NCI-H1092 treated with DMSO at 0.1 percent for 48 hours (cell line): Measurements from ENCODE around the gene OTOP2.
A peak's percentile ranks its signal among the peaks of the same experiment; 100 is the strongest.
"Not testable (repeated sequence)": the region's sequence is repeated elsewhere in the genome, so short reads cannot be mapped to it uniquely, and the experiment has no call there.

ENCODE experiments used
- DNase-seq: peaks from one replicate; lab custom pipeline; 2025; lab: John Stamatoyannopoulos, UW

Gene OTOP2

DNA sequence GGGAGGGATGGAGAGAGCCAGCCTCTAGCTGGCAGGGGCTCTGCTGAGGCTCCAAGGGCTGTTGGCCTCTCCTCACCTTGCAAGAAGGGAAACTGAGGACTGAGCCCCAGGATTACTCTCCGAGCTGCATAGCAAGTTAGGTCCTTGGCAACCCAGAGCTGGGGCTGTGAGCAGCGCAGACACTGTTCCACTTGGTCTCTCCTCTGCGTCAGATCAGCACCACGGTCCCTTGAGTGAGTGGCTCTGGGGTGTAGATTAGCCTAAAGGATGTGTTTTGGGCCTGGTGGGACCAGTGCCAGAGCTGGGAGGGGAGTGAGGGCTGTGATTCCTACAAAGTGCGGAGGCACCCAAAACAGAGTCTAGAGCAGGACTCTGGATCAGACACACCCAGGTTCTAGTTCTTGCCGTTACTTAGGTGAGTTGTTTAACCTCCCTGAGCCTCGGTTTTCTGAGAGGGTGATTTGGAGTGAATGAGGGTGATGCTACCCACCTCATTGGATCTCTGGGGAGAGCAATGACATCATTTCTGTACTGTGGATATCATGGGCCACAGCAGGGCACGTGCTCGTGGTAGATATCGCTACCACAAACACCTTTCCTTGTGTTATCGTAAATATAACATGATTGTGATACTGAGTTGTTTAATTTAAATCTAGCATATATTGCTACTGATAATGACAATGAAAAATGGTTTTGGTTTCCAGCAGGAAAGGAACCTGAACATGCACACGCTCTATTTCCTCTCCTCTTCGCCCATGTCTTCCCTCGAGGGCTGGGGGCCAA is 22.5 kb upstream of the OTOP2 start:
- DNase-seq: no peak

- DNase-seq: no peak
Measured at GRCh38 chr17:74903034-74903433, 21.0 kb upstream of the OTOP2 start.

DNA sequence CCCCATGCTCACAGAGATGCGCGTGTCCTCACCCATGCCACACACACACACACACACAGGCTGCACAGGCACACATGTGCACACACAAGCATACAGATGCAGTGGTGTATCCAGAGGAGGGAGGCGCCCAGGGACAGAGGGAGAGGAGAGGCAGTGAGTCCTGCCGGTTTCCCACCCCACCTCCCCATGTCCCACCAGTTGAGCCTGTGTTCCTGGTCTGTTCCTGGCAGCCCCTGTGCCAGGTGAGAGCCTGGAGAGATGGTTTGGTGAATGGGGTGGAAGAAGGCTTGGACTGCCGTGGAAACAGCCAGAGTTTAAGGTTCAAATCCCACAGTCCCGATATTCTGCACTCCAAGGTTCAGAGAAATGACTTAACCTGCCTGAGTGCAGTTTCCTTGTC is 20.4 kb upstream of the OTOP2 start:
- no peak for DNase-seq

- no peak for DNase-seq
Measured at GRCh38 chr17:74904687-74905409, 19.2 kb upstream of the OTOP2 start.

GRCh38 chr17:74906214-74906793 is 17.8 kb upstream of the OTOP2 start:
- not testable (repeated sequence) for DNase-seq

- DNase-seq: no peak
Measured at GRCh38 chr17:74907012-74907411, 17.1 kb upstream of the OTOP2 start.

DNA sequence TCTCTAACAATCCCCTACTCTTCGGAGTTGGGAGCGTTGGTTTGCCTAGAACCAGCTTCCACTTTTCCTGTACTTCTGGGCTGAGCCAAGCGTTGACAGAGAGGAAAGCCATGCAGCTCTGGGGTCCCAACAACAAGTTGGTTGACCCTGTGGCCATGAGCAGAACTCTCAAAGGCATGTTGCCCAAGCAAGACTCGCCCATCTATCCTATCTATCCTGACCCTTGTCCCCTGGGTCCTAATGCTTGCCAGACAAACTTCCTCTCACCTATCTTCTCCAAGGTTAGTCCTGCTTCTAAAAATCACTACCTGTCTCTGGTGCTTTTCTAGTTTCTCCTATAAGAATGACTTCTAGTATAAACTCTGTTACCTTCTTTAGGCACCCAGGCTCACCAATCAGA is 15.0 kb upstream of the OTOP2 start:
- DNase-seq: not testable (repeated sequence)

DNA sequence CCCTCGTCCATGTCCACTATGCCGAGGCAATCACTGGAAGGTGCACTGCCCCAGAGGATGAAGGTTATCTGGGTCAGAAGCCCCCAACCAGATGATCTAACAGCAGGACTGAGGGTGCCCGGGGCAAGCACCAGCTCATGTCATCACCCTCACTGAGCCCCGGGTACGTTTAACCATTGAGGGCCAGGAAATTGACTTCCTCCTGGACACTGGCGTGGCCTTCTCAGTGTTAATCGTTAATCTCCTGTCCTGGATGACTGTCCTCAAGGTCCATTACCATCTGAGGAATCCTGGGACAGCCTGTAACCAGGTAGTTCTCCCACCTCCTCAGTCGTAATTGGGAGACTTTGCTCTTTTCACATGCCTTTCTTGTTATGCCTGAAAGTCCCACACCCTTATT is 12.7 kb upstream of the OTOP2 start:
- not testable (repeated sequence) for DNase-seq

DNA sequence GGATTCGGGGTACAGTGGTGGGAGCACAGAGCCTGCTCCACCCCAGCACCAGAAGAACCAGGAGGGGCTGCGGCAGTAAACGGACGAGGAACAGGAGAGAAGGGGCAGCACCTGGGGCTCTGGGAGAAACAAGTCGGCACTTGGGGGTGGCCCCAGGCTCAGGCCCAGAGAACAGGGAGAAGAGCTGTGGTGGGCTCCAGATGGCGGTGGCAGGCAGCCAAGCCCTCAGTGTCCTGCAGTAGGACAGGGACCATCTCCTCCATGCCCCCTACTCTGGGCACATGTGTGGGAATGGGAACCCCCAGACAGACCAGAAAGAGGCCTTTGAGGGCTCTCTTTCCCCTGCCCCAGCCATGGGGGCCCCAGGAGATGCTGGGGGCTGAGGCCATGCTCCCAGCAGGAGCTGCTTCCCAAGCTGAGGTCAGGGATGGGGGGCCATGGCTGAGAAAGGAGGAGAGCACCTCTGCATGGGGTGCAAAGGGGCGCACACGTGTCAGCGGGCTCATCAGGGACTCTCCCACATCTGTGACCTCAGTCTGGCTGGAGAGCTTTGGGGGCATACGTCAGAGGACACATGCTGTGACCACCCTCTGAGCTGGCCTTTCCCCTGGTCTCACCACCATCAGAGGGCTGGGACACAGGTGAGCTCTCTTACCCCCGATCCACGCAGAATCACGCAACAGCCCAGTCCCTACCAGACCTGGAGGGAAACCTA is 7.8 kb upstream of the OTOP2 start:
- DNase-seq: no peak

DNA sequence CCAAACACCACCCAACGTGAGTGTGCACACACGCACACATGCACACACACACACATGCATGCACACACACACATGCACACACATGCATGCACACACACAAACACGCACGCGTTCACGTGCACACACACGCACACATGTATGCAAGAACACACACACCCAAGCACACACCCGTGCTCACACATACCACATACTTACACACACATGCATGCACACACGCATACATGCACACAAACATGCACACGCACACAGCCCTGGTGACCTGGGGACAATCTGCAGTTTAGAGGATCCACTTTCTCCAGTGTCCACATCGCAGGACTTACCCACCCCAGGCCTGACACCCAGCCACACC is 7.2 kb upstream of the OTOP2 start:
- no peak for DNase-seq

GRCh38 chr17:74917430-74917829 is 6.6 kb upstream of the OTOP2 start:
- no peak for DNase-seq

GRCh38 chr17:74918906-74919305 is 5.2 kb upstream of the OTOP2 start:
- DNase-seq: no peak

DNA sequence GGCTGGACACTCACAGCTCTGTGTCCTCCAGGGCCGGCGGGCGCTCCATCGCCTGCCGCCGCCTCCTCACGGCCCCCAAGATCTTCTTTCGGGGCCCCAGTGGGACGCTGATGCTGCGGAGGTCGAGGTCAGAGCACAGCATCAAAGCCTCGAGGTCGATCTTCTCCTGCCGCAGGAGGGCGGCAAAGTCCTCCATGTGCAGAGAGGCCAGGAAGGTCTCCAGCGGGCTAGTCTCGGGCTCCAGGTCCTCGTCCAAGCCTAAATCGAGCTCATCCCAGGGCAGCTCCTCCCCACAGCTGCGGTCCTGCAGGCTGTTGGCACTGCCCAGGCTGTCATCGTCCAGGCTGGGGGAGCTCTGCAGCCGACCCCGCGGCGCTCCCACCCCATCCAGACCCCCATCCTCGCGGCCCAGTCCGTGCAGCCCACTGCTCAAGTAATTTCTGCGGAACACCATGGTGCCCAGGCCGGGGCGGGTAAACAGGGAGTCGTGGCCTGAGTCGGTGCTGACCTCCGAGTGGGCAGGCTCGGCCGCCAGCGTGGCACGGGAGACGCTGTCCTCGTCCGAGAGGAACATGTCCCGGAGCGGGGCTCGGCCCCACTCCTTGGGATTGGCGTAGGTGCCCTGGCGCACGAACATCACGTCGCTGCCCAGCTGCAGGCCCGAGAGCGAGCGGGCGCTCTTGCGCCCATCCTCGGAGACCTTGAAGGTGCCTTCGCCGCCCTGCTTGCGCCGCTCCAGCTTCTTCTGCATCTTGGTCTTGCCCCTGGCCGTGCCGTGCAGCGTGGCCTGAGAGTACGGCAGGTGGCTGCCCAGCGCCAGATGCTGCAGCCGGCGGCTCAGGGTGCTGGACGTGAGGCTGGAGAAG is 4.4 kb upstream of the OTOP2 start:
- DNase-seq: no peak

DNA sequence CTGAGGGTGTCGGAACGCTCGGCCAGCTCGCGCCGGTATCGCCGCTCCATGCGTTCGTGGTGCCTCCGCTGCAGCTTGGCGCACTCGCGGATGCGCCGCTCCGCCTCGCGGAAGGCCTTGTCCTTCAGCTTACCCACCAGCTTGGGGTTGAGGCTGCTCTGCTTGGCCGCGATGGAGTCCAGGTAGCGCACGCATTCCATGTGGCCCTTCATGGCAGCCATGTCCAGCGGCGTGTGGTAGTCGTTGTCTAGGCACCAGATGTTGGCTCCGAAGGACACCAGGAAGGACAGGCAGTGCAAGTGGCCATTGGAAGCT is 3.8 kb upstream of the OTOP2 start:
- DNase-seq: no peak

DNA sequence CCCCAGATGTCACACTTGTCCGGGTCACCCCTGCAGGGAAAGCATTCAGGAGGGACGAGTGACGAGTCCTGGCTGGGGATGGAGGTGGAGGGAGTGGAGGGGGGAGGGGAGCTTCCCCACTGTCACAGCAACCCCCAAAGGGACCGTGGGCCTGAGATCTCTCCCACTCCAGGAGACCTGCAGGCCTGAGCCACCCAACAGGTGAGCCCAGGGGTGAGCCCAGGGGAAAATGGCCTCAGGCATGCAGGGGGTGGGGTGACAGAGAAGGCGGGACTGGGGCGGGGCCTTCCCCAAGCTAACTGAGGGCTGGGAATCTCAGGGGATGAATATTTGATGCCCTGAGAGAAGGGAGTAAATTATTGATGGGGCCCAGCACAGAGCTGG is 3.4 kb upstream of the OTOP2 start:
- DNase-seq: no peak

- no peak for DNase-seq
Measured at GRCh38 chr17:74921026-74921681, 2.9 kb upstream of the OTOP2 start.

GRCh38 chr17:74921769-74922168 is 2.3 kb upstream of the OTOP2 start:
- no peak for DNase-seq

- DNase-seq: no peak
Measured at GRCh38 chr17:74922172-74922571, 1.9 kb upstream of the OTOP2 start.

- DNase-seq: no peak
Measured at GRCh38 chr17:74922694-74923537, 1.2 kb upstream of the OTOP2 start, which contains the start of gene USH1G. TSS of gene USH1G (minus strand) at chr17:74923255. CDS start at chr17:74923073, 182 bp downstream.

DNA sequence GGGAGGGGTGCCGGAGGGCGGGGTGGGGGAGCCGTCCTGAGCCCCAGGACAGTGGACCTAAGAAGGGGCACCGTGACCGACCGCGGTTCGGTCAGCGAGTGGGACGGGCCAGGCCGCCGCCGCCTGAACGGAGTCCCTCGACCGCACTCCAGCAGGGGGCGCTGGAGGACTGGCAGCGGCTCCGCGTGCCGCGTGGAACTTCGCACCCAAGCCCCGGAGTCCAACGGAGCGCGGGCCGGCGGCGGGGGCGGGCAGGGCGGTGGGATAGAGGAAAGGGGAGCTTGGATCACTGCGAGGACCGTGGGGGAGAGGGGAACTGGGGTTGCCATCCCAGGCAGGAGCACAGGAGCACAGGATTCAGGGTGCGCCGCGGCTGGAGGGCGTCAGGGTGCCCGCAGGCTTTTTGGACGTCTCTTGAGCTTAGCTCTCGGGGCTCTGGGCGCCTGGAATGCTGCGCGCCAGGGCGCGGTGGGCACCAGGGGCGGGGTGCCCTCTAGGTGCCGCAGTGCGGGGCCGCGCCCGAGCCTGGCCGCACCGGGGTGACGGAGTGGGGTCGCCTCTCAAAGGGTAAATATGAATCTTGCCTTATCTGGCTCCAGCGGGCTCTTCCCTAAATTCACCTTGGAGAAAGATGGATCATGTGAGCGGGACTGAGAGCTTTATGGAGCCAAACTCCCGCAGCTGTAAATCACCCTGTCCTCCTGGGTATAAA is 379 bp upstream of the OTOP2 start:
- peak; percentile 25 for DNase-seq
